Right forelimb (tissue), 1 donor: ENCODE data around the gene ZNF283.
A peak's percentile ranks its signal among the peaks of the same experiment; 100 is the strongest.

Experiments used
- DNase-seq: peaks from one replicate; pipeline ENCODE4 v3.0.0-alpha.2; 2018

ZNF283 gene

DNA sequence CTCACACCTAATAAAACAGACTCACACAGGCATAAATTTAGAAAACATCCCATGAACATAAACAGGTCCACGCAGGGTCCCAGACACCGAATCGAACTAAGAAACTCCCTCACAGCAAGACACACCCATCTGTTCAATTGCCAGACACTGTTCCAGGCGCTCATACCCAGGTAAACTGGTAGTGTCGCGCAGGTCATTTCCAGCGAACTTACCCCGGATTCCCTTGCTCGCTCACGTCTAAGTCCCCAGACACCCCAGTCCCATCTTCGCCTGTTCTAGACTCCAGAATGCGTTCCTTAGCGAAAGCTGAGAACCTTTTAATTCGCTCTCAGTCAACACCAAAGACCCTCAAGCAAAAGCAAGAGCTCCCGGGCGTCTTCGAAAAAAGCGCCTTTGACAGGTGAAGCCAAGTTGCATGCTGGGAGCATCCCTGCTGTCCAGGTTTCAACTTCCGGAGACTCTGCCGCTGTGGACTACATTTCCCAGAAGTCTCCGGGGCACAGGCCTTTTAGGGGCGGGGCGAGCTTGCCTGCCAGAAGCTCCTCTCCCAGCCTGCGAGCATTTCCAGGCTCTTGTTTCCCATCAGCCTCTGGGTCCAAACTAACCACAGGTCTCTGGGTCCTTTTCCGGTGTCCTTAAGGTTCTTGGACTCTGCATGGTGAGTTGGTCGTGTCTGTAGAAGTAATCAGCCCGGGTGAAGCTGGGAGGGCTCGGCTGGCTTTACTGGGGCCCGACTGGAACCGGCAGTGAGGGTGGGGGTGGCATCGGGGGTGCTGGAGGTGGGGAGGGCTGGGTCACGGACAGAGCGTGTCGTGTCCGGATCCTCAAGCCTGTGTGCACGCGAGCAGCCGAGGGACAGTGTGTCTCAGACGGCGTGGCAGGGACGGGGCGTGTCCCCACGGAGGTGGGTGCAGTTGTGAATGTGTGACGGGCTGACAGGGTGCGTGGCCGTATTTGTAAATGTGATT, at the start of gene ZNF283:
Gene ZNF283, plus strand, starts transcription at position 535 of the 968 bp plus-strand sequence. CDS start 6,184 bp downstream, outside the sequence.
- DNase-seq = peak; percentile 92

DNA sequence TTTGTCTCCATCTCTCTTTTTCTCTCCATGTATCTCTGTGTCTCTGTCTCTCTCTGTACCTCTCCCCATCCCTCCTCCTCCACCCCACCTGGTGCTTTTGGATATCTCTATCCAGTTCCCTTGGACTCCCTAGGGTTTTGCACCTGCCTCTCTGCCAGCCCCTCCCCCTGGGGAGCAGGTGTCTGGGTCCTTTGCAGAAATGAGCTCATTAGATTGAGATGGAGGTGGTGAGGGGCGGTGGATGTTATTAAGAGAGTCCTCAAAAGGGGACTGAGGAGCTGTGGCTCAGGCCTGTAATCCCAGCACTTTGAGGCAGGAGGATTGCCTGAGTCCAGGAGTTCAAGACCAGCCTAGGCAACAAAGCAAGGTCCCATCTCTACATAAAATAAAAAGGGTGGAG, 48.5 kb upstream of the ZNF283 start:
- DNase-seq = no peak

DNA sequence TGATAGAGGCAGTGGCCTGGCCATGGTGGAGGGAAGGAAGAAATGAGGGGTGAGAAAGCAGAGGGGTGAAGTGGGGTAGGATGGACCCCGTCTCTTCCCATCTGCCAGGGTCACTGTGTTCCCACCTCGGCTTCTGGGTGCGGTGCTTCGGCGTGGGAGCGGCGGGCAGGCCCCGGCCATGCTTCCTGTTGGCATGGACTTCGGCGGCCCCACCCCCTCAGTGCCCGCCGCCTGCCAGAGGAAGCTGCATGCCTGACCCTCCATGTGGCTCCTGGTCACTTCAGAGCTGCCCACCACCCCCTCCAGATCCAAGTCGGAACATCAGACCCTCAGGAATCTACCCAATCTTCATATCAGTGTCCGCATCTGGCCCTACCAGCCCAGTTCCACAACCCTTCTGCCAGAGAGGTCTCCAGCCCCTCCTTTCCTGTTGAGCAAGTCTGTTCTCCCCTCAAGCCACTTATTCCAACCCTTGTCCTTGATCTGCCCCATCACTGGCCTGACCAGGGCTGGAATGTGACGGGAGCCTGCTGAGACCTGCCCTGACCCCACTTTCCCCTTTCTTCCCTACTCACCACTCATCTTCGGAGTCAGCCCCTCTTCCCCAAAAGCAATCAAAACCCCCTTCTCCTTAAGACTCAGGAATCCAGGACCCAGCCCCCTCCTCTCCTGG, 47.8 kb upstream of the ZNF283 start:
- DNase-seq = no peak

DNA sequence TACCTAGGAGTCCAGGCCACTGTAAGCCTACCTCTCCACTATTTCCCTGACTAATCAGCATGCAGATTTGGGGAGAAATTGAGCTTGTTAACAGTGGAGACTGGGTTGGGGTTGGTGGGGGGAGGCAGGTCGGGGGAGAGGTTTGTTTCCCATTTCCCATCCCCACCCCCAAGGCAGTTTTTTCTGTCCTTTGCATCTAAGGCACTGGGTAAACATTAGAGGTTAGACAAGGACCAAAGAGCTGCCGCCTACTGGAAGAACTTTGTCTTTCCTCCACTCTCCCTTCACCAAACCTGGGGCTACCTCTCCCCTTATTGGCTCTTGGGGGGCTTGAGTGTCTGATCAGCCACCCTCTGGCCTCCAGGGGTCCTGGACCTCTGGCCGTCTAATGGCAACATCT, 47.3 kb upstream of the ZNF283 start:
- DNase-seq = no peak

DNA sequence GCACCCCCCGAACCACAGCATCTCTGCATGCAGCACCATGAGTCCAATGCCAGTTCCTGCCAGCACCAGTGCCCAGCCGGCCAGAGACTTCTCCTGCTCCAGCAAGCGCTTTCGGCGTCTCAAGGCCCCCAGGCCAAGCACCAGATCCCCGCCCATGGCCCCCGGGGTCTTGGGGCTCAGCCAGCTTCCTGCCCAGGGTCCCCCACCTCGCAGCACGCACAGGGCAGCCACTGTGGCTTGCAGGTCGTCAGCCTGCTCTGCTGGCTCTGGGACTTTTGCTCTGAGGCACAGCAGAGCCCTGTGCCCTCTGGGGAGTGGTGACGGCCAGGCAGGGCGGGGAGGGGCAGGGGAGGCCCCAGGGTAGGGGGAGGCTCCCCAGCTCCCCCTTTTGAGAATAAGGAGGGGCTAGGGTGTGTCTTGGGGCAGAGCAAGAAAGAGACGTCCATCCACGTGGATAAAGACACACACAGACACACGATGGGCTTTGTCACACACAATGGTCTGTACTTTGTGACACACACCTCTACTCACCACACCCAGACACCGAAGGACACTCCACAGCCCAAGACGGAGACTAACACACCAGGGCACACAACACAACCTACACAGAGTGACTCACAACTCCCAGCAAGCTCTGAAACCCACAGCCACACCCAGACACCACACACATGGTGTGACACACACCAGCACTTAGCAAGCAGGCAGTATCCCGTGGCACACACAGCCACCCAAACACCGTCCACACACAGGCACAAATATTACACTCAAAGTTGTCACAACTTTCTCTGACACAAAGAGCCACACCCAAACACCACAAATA, 46.2 kb upstream of the ZNF283 start, which contains the start of gene KCNN4:
Gene KCNN4, minus strand, starts transcription at position 268 of the 820 bp plus-strand sequence. Its CDS starts 112 bp downstream, at position 156.
- DNase-seq = no peak

DNA sequence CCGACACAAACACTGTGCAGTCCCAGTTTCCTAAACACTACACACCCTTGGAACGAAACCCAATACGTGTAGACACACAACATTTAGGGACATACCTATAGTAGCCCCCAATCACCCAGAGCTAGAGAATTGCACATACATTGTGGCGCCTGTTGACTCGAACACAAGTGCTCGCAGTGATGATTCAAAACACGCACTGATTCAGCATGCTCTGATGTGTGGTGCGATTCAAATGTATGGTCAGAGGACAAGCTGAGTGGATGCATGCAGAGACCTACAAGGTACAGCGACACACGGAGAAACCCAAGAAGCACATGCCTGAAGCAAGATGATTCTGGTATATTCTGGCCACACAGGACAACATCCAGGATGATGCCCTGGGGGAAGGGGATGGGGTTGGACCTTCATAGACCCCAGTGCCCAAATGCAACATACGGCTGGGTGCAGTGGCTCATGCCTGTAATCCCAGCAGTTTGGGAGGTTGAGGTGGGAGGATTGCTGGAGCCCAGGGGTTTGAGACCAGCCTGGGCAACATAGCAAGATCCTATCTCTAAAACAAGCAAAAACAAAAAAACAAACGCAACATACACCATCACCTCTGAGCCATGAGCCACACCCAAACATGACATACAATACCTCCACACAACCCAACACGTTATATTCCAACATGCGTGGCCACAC, 45.4 kb upstream of the ZNF283 start:
- no peak for DNase-seq

DNA sequence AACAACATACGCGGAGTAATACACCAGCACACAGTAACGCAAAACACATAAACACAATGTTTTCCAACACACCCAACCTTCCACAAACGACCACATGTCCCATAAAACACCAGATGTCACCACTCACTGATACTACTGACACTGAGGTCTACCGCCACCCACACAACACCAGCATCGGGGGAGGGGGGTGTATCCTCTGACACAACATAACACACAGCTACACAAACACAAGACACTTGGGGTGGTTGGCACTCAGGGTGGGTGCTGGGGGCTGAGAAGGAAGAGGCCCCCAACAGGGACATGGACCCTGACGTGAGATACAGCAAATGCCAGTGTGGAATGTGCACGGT, 44.8 kb upstream of the ZNF283 start:
- no peak for DNase-seq

DNA sequence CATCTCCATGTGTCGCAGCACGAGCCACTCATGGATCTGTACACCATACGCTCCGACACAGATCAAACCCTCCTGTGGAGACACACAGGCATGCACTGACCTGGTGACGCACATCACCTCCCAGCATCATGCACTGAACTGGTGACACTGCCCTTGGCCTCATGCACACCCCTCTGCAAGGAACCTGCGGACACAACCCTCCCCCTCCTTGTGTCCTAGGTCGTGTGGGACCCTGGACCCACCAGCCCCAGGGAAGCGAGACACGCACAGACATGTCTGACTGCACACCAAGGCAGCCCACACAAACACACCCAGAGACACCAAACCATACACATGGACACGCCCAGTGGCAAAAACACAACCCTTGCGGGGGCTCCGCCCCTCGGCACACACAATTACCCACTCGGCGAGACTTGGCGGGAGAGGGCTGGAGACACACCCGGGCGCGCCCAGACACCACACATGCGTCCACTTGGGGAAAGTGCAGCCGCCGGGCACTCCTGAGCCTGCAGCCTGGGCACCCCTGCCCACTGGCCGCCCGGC, 44.4 kb upstream of the ZNF283 start:
- no peak for DNase-seq

DNA sequence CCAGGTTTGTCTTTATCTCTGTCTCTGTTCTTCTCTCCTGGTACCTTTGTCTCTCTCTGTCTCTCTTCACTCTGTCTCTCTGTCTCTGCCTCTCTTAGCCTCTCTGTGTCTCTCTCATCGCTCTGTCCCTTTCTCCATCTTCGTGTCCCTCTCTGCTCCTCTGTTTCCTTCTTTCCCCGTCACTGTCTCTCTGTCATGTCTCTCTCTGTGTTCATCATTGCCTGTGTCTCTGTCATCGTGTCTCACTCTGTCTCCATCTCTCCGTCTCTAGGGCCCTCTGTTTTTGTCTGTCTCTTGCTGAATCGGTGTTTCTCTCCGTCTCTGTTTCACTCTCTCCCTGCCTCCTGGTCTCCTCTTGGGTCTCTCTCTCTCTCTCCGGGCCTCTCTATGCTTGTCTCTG, 43.5 kb upstream of the ZNF283 start:
- DNase-seq = no peak

DNA sequence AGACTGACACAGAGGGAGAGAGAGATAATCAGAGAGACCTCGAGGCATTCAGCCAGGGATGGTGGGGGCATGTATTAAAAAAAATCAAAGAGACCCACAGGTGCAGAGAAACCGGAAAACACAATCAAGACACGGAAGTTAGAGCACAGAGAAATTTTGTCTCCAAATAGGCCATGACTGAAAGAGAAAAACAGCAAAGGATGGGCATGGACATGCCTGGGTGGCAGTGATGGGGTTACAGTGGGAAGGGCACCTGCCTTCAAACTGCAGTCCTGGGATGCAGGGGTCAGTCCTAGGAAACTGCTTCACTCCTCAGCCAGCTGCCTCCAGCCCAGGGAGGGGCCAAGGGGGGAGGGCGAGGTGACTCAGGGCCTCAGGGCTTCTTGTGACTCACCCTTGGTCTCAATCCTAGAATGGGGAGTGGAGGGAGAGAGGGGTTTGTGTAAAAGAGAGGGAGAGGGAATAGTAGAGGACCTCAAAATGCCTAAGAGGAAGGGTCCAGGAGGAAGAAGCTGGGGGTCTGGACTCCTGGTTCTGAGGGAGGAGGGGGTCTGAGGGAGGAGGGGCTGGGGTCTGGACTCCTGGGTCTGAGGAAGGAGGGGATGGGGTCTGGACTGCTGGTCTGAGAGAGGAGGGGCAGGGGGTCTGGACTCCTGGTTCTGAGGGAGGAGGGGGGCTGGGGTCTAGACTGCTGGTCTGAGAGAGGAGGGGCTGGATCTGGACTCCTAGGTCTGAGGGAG, 42.7 kb upstream of the ZNF283 start:
- no peak for DNase-seq

DNA sequence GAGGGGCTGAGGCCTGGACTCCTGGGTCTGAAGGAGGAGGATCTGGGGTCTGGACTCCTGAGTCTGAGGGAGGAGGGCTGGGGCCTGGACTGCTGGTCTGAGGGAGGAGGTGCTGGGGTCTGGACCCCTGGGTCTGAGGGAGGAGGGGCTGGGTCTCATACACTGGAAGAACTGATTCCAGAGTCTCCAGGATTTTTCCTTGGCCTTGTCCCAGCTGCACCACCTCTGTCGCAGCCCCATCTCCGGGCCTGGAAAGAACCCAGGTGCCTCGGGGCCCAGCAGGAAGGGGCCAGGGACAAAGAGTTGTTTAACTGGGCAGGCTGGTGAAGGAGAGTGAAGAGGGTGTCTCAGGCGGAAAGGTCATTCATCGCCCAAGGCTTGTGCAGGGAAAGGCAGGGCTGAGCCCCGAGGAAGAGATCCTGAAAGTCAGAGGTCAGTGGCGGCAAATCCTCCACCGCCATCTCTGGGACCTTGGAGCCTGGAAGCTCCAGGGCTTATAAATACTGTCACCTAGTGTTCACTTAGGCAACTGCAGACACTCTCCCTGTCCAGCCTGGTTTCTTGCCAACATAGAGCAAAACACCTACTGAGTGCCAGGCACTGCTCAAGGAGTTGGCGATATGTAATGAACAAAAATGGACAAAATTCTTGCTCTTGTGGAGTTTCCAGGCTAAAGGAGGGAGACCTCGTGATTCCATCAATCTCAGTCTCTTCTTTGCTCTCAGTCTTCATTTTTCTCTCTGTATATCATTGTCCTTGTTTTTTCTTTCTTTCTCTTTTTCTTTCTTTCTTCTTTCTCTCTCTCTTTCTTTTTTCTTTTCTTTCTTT, 41.9 kb upstream of the ZNF283 start:
- peak; percentile 64 for DNase-seq

DNA sequence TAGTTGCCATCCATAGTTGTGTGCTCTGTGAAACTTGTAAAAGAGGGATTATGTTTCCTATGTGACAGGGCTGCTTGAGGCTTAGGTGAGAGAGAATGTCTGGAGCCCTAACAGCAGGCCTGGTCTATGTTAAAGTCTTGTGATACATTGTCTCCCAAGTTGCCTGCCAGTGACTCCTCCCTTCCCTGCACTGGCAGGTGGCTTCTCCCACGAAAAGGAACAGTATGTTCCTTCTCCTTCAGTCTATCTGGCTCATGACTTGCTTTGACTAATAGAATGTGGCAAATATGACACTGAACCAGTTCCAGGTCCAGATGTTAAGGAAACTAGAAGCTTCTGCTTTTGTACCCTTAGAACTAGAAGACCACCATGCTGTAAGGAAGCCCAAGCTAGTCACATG, 40.5 kb upstream of the ZNF283 start:
- no peak for DNase-seq

DNA sequence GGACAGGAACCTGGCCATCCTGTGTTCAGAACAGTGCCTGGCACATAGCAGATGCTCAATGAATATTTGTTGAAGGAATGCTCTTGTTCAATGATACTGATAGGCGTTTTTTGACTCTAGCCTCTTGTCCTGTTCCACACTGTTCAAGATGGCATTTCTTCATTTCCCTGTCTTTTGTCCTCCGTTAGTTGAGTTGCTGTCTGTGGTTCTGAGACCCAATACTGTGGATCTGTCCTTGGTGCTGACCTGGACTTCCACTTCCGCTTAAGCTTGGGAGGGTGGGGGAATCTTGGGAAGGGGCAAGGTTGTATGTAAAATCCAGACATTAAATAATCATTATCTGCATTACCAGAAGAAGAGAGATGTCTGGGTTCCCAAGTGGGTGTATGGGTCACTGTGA, 38.1 kb upstream of the ZNF283 start:
- no peak for DNase-seq

DNA sequence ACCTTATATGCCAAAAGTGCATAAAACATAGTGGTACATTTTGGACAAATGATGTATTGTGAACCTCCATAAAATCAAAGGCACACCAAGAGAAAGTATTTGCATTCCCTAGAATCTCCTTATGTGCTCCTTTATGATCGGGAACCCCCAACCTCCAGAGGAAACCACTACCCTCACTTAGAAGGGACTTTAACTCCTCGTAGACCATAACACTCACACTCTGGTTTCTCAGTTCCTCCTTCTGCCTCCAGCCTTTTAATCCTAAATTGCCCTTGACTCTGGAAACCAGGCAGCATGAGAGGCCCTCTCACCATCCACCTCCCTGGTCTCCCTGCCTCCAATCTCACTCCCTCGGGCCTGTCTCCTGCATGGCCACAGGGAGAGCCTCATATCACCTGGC, 36.5 kb upstream of the ZNF283 start:
- no peak for DNase-seq

DNA sequence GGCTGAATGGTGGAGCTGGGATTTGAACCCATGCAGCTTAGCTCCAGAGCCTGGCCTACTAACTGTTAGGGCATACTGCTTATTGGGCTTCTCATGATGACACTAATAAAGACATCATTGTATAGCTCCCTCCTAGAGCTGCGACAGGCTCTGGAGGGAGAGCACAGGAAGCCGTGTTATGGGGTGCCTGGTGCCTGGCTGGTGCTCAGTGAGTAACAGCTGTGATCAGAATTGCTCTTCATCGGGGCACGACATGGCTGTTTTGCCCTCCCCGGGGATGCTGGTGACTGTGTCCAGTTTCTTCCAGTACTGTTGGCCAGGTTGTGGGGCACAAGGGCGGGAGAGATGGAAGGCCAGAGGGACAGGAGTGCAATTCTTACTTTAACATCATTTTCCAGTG, 30.0 kb upstream of the ZNF283 start:
- no peak for DNase-seq

DNA sequence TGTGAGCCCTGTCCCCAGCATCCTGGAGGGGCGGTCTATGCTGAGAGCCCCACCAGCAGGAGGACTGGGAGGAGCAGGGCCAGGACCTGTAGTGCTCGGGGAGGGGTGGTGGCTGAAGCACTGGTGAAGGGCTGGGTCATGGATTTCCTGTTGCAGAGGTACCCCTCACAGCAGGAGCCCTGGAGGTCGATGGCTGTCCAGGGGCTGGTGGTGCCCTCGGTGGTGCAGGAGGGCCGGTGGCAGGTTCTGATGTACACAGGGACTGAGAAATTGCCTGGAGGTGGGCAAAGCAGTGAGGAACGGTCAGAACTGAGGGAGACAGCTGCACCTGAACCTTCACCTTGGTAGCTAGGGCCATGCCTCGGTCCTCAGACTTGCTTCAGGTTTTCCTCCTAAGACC, 29.6 kb upstream of the ZNF283 start:
- no peak for DNase-seq

DNA sequence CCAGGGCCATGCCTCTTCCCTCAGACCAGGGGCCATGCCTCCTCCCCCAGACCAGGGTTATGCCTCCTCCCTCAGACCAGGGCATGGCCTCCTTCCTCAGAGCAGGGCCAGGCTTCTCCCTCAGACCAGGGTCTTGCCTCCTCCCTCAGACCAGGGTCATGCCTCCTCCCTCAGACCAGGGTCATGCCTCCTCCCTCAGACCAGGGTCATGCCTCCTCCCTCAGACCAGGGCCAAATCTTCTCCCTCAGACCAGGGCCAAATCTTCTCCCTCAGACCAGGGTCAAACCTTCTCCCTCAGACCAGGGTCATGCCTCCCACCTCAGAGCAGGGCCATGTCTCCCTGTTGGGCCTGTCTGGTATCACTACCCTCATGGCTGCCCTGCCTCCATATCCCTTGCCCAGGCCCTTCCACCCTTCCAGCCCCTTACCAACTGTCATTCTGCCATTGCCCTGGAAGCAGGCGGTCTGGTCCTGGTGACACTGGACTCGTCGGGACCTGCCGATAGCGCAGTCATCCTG, 29.0 kb upstream of the ZNF283 start:
- no peak for DNase-seq

DNA sequence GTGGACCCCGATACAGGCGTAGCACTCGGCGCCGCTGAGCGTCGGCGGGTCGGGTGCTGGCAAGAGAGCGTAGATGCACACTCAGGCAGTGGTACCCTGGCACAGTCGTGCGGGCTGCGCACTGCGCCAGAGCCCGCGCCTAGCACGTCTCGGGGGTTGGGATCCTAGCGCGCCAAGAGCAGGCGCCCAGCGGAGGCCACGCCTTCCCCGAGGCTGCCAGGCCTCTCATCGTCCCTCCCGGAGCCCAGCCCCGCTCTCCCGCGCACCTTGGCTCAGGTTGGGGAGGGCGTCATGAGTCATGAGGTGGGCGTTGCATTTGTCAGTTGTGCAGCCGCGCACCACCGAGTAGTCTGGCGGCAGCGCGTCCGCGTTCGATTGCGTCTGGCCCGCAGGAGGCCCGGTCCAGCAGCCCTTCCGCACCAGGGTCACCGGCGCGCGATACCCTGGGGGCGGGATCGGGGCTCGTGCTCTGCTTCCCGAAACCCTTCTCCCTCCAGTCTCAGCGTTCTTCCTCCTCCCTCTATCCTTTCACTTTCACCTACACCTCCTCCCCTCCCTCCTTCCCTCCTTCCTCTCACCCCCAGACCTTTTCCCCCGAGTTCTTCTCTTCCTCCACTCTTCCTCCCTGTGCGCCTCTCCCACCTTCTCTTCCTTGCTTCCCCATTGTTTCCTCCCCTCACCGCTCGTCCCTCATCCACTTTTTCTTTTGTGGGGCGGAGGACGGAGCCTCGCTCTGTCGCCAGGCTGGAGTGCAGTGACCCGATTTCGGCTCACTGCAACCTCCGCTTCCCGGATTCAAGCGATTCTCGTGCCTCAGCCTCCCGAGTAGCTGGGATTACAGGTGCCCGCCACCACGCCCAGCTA, 28.3 kb upstream of the ZNF283 start:
- DNase-seq = no peak

DNA sequence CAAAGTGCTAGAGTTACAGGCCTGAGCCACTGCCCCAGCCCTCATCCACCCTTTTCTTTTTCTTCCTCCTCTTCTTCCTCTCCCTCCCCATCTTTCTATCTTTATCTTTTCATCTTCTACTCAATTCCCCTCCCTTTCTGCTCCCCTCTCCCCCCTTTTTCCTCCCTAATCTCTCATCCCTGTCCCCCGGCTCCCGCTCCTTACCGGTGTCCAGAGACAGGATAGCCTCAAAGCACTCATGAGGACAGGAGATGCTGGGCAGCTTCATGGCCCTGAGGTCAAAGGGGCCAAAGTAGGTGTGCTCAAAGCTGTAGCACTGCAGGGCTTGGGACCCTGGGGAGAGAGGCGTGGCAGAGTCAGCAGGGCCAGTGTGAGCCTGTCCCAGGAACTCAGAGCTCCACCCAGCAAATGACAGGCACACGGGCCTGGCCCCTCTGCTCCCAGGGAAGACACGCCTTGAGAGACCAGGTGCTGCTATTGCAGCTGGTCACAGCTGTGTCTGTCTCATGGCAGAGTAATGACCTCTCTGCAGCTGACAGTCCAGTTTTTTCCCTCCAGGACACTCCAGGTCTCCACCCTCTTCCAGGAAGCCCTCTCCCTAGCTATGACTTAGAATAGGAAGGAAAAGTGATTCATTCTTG, 27.5 kb upstream of the ZNF283 start:
- no peak for DNase-seq
